ENCODE measurements around the gene SLC28A3.
A peak's percentile ranks its signal among the peaks of the same experiment; 100 is the strongest.

Gene SLC28A3

DNA sequence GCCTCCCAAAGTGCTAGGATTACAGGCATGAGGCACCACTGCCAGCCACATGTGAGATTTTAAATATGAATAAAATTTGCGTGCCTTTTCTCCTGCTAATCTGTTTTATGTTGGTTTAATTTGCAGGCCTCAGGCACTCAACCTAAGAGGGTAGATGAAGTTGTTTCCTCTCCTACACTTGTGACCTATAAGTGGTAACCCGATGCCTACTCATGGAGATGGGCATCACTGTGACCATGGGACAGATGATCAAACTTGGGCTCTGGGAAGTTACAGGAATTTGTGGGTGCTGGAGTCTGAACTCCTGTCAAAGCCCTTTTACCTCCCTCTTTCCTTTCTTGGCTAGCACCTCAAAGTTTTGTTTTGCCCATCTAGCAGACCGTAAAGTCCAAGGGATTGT, 1.1 kb downstream of the SLC28A3 start:
- no peak for DNase-seq

DNA sequence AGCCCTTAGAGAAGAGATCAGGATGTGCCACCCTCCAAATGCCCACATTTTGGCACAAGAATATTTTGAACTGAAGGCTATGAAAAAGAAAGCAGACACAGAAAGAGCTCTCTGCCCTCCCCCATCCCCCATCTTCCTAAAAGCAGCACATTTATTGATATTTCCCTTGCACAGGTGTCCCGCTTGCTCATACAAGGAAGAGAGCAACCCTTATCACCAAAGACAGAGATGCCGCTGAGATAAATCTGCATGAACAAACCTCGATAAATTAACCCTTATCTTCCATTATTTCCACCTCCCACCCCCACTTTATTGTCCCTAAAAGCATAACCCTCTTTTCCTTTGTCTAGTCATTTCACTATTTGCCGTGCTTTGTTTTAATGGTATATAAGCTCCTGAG, 1.8 kb downstream of the SLC28A3 start:
- no peak for DNase-seq

DNA sequence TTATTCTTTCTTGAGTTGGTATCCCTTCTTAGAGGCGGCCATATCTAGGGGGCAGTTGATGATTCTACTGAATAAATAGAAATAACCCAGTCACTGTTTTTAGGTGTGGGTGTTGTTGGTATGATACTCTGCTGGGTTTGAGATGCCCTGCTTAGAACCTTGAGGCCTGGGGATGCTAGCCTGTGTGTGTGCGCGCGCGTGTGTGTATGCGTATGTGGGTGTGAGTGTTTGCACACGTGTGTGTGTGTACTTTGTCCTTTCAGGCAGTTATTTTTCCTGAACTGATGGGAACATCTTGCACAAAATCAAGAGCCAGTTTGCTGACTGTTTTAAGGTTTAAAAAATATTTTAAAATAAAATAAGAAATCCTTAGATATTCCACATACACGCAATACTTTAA, 3.3 kb downstream of the SLC28A3 start:
- no peak for DNase-seq

DNA sequence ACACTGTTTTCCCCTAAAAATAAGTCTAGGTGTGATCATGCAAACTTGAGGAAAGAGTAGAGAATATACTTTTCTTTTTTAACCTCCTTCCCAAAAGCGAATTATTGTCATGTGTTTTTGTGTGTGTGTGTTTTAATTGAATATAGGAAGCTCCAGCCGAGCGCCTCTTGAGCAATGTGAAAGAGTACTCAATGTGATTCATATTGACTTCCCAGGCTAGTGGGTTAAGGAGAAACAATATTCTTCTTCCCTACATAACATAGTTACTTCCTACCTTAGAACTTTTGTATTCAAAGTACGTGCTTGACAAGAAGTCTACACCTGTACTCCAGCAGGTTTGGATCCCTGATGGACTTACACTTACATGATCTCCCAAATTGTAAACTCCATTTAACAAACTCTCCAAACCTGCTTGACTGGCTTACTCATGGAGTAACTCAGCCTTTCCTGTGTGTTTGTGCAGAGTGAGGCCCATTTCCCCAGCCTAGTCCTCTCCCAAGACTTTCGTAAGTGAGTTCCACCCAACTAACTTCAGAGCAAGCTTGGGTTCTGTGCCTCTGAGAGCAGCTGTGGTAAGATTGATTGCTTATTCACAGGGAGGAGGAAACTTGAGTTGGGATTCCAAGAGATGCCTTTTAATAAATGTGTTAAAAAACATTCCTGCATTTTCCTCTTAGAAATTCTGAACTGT, 9.3 kb downstream of the SLC28A3 start:
- DNase-seq: no peak

DNA sequence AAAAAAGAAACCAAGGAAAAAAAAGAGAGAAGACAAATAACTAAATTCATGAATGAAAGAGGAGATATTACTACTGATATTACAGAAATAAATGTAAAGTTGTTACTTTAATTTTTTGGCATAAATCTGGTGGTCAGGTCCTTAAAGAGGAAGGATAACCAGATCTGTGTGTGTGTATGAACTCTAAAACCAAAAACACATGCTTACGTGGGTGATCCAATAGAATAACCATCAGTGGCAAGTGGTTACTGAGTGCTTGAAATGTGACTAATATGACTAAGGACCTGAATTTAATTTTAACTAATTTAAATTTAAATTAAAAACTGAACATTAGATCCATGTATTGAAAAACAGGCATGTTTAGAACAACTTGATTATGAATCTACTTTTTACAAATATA, 10.3 kb downstream of the SLC28A3 start:
- no peak for DNase-seq

DNA sequence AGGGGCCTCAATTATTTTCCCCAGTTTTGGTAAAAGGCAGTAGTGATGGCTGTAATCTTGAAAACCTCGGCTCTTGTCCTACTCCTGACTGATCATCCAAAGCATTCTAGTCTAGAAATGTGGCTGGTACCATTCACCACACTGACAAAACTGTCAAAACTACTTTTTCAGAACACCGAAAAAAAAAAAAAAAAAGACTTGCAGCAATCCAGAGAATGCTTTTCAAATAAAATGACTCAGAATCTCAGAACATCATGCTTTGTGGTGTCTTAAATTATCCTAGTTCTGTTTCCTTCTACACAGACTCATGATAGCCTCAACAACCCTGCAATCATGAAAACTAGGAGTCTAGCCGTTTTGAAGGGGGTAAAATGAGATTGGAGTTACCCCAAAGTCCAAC, 13.4 kb downstream of the SLC28A3 start:
- DNase-seq: no peak

DNA sequence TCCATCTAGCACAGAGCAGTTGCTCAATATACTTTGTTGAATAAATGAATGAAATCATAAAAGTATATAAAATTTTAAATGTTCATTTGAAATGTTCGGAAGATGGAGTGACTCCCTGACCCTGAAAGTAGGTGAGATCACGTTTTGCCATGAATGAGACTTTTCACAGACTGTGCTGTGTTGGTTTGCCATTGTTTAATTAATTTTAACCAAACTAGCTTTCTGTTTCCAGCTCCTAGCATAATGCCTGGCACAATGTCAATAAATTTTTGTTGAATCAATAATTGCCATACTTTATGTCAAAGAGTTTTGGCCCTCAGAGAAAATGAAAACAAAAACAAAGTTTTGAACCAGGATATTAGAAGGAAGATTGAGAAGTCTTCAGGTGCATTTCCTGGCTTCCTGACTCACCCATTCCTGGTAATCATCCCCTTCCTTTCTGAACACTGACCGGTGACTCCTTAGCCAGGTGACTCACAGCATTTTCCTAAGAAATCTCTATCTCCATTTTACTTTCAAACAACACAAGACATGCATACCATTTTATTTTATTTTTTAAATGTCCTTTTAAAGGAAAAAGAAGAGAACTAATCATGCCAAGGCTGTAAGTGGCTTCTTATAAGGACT, 15.1 kb downstream of the SLC28A3 start:
- DNase-seq: no peak

DNA sequence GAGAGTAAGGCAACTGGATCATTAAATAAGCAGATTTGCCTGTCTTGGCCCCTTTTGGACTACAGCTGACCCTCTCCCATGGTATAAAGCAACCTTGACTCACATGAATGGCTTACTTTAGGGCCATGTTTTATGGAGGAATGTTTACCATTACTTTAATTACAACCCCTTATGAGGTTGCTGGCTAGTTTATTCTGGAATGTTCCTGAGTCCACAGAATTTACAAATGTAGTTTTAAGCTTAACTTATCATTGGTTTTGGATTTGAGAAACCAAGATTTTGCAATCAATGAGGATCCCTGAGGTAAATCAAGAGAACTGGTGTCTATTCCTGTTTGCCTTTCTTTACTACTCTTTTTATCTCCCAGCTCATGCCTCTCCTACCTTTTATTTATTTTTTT, 15.7 kb downstream of the SLC28A3 start:
- DNase-seq: no peak

DNA sequence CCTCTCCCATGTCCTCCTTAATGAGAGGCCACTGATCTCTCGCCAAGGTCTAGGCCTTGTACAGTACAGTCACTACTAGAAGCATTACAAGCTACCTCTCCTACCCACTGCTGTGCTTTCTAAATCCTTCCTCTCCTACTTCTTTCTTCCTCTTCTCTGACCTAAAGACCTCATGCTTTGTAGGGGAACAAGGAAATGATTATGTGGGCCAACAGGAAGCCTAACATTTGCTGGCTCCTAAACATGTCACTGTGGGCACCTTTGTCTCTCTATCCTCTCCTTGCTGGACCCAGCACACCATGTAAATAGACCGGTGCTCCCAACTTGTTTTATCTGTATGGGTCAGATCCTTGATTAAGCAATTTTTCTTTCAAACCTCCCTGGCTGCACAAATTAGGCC, 16.7 kb downstream of the SLC28A3 start:
- DNase-seq: no peak

DNA sequence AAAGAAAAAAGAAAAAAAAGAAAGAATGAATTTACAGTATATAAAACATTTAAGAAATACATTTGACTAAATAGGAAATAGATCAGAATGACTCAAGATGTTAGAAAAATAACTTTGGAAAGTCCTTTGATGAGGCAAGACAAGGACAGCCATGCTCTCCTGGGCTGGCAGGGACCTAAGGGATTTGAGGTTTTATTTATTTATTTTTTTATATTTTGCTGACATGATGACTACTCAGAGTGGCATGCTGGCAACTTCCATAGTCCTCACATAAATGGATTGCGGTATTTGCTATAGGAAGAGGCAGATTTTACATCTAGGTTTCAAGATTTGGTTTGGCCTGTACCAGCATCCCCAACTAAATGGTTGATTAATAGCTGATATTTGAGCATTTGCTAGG, 17.7 kb downstream of the SLC28A3 start:
- no peak for DNase-seq

DNA sequence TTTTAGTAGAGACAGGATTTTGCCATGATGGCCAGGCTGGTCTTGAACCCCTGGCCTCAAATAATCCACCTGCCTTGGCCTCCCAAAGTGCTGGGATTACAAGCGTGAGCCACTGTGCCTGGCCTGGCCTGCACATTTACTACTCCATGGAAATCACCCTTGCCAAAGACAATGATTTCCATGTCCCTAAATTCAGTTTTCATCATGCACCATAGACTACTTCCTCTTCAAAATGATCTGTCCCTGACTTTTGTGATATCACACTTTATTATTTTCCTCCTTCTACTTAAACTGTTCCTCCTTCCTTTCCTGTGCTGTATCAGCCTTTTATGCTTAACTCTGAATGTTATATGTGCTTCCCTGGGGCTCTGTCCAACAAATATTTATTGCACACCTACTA, 20.3 kb downstream of the SLC28A3 start:
- DNase-seq: no peak

DNA sequence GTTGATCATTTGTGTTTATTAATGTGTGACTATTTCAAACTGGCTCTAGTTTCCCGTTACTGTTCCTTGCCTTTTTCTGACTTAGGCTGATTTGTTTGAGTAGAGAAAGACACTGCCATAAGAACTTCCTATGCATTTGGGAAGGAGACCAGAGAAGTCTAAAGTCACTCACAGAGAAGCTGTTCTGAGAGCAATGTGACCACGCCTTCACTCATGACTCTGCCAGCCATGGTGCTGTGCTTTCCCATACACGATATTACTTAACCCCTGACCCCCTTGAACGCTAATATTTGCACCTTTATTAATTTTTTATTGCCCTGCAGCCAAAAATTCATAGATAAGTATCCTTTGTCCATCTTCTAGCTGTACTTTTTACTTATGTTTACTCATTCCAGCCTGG, 20.9 kb downstream of the SLC28A3 start:
- DNase-seq: no peak

DNA sequence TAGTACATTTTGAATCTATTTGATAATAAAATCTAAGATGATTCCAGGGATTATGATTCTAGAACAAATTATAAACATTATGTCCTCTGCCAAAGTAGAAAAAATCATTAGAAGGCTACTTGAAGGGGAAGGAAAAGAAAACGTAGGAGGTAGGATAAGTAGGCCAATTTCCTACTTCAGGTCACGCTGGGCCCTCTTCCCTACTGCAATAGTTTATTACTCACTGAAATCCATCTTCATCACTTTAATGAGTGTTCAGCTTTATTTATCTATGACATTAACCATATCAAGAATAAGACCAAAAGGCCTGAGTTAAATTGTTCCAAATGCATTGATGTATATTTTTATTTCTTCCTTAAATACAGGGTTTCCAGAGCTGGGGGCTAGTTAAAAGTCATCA, 21.6 kb downstream of the SLC28A3 start:
- no peak for DNase-seq

DNA sequence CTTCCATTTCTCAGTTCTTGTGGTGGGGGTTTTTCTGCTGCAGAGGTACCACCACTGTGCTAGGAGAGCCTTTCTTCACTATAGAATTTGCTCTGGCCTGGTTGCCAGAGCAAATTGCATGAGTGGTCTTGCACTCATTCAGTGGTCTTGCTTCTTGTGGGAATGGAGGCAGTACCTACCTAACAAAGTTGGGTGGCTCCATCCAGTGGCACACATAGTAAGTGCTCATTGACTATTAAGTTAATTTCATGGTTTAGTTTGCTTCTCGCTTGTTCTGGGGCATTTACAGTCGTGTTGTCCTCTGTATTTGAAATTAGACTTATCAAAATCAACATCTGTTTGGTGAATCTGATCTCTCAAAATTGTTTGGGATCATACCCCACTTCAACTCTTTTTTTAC, 23.0 kb downstream of the SLC28A3 start:
- no peak for DNase-seq

DNA sequence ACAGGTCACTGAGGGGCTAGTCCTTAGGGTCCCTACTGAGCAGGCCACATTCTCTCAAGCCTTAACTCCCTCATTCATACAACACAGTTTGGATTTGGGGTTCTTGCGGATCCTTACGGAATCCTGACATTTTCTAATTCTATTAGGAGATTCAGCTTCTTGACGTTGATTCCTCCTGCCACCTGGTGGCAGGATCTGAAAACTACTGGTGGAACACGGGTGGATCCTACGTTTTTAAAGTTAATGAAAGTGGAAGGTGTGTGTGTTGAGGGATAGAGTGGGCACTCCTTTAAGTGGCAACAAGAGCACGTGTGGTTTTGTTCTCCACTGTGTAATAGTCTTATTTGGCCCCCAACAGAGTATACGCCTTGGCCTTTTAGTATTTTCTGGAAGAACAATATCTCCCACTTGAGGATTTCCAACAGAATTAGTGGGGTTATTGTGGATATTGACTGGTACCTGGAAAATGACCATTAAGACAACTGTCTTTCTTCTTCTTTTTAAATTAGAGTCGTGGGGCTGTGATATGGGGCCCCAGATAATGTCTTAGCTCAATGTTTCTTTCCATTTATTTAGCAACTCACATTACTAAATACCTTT, 25.2 kb downstream of the SLC28A3 start:
- DNase-seq: peak; percentile 32

DNA sequence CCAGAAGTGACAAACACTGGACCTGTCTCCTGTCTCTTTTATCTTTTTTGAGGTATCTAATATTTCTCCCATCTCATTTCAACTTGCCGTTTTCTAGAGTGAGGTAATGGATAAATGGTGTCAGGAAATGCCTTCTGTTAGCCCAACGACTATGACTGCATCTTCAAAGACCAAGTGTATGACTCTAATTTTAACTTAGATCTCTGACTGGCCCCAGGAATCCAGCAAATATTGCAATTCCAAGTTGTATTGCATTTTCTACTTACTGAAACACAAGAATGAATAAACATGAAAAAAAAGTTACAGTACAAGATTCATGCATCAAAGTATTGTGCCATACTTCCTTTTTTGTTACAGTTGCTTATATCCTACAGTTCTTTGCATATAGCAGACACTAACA, 26.3 kb downstream of the SLC28A3 start:
- DNase-seq: no peak

DNA sequence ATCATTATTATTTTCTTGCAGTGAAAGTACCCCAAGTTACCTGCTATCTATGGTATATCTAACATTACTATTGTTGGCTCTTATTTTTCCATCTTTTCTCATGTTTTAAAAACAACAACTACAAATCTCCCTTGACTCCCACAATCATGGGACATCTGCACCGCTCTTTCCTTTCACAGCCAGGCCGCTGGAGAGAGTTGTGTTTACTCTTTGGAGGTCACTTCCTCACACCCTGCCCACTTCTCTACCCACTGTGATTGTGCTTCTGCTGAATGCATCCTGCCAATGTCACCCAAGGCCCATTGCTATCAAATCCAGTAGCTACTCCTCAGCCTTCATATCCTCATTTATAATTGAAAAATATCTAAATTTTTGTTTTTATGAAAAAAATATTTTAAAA, 29.7 kb downstream of the SLC28A3 start:
- no peak for DNase-seq

DNA sequence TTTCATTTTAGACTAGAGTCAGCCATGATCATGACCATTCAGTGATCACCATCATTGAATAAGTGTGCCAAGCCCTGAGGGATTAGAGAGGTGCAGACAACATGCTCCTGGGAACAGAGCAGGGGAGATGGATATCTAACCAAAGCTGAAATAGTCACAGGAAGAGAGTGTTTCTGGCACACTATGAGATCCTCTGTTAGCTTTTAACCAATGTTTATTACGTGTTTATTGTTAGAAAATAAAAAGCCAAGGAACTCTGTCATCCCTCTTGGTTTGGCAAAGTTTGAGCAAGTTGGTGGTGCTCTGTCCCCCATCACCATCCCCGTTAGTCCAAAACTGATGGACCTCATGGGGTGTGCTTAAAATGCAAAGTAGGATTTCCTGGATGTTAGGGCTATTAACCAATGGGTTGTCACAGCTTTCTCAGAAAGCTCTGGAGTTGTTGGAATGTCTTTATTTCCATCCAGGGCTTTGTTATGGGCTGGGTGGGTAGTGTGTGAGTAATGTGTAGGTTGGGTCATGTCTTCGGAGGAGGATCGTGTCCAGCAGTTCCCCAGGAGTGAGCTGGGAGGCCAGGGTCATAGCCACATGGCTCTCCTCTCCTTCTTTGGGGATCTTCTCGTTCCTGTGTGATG, 34.9 kb downstream of the SLC28A3 start:
- no peak for DNase-seq

DNA sequence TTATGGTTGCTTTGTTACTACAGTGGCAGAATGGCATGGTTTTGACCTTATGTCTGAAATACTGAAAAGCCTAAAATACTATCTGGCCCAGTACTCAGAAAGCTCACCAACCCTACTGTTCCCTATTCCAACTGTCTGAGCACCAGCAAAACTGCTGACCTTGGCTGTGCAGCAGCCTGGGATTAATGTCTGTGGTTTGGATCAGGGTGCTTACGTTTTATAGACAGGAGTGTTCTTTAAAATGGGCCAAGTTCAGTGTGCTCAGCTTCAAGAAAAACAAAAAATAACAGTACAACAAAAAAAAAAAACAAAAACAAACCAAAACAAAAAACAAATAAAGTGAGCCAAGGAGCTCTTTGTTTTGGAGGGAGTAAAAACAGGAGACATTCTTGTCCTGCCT, 36.4 kb downstream of the SLC28A3 start:
- no peak for DNase-seq

DNA sequence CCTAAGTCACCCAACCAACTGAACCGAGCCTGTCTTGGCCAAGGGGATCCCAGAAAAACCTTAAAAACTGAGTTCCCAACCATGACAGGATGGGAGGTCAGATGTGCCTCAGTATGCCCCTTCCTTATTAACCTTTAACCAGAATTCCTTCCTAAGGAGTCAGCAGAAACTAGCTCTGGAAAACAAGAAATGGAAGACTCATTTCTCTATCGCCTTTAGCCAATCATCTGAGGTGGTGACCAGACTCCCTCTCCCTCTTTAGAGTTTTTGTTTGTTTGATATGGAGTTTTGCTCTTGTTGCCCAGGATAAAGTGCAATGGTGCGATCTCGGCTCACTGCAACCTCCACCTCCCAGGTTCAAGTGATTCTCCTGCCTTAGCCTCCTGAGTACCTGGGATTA, 37.5 kb downstream of the SLC28A3 start:
- DNase-seq: no peak

DNA sequence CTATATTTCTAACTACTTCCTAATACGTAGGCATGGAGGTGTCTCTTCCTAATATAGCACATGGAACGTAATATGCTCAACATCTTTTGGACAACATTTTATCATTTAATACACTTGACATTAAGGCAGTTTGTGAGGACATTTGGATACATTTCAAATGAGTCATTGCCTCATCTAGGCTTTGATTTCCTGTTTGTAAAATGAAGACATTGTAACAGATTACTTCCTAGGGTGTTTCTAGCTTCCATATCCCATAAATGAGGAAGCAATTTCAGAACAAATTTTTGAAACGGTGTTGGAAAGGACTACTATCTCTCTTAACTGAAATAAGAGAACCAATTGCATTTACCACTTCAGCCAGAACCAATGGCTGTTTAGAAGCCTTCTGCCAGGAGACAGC, 38.7 kb downstream of the SLC28A3 start:
- no peak for DNase-seq

DNA sequence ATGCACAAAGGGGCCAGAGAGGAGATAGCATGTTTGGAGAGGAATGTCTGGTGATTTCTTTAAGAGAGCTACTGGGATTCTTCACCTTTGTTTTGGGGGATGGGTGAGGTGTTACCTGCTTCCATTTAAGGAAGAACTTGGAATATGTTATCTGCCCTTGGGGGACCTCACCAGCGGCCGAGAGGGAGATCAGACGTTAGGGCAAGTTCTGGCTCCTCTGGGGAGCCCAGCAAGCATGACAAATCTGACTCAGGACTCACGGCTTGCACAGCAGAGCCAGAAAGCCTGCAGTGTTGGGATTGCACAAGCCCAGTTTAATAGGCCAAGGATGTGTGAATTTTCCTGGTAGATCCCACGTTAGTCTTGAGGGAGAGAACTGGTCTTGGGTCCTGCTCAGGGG, 40.3 kb downstream of the SLC28A3 start:
- DNase-seq: no peak

DNA sequence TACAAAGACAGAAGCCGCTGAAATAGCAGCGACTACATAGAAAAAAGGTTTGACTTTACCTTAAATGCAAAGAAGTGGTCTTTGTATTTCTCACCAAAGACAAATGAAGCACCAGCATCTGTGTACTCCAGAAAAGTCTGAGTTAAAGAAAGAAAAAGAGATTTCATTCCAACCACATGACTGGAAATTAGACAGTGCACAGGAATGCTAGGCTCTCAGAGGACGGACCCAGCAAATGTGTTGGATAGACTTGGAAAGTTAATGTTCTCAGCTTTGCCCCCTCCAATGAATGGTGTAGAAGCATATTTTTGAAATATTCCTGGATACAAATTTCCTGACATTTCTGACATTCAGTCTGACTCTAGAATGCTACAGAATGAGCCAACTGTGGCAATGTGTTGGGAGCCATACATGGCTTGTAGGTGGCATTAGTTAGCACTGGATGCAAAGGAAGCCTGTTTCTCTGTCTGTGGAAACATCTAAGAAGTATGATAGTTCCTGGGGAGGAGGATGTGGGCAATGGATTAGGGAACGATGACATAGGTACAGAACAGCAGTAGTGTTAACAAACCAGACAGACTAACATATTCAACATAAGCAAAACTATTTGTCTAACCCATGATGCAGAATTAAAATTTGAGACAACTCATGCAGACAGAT, 43.3 kb downstream of the SLC28A3 start:
- no peak for DNase-seq

Data from T-helper 9 cell (primary cell).